NCI-H2196 treated with DMSO at 0.1 percent for 48 hours (cell line): Measurements from ENCODE around the gene DIAPH1.
A peak's percentile ranks its signal among the peaks of the same experiment; 100 is the strongest.

Source experiments
- DNase-seq: peaks from one replicate; lab custom pipeline; 2025; ENCODE audit not compliant: unreplicated experiment; lab: John Stamatoyannopoulos, UW

The DIAPH1 gene

GRCh38 chr5:141485321-141486055 is 133.3 kb downstream of the DIAPH1 start:
- DNase-seq, result no peak

DNA sequence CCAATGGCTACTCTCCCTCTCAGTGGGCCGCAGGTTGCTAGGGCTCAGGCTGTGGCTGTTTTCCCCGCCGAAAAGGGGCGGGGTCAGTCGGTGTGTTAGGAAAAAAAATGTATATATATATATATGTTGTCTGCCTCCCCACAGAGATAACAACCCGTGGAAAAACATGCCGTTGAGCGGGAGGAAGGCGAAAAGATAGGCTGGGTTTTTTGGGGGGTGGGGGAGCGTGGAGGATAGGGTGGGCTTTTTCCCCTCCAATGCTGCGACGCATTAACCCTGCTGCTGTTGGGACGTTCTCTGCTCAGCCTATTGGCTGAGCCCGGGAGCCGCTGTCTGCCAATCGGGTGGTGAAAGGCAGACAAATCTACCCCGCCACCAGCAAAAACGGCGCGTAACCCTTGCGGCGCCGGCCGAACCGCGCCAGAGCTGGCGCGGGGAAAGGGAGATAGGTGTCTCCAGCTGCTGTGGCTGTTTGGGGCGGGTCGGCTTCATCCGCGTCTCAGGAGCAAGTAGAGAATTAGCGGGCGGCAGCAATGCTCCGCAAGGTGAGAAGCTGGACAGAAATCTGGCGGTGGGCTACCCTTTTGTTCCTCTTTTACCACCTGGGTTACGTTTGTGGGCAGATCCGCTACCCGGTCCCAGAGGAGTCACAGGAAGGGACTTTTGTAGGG is 134.0 kb downstream of the DIAPH1 start, which contains the start of gene PCDHGC4:
TSS of gene PCDHGC4 (plus strand) at position 390 of the 671 bp plus-strand sequence. CDS start at position 534, 144 bp downstream.
- DNase-seq, result no peak

DNA sequence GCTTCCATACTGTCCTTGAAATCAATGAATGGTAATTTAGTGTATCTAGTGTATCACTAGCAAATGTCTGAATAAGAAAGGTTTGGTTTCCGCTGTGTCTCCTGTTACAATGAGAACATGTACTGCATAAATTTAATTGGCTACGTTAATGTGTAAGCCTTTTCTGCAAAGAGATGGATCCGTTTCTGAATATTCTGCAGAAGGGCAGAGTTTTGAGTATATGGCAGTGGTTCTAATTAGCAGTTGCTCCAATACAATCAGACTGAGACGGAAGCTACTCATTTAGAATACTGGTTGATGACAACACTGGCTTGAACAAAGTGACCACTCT is 134.5 kb downstream of the DIAPH1 start:
- DNase-seq, result no peak

GRCh38 chr5:141483902-141484301 is 134.9 kb downstream of the DIAPH1 start:
- no peak for DNase-seq

- DNase-seq, result no peak
Measured at GRCh38 chr5:141479776-141480175, 139.0 kb downstream of the DIAPH1 start.

- DNase-seq, result no peak
Measured at GRCh38 chr5:141478321-141478945, 140.4 kb downstream of the DIAPH1 start.

DNA sequence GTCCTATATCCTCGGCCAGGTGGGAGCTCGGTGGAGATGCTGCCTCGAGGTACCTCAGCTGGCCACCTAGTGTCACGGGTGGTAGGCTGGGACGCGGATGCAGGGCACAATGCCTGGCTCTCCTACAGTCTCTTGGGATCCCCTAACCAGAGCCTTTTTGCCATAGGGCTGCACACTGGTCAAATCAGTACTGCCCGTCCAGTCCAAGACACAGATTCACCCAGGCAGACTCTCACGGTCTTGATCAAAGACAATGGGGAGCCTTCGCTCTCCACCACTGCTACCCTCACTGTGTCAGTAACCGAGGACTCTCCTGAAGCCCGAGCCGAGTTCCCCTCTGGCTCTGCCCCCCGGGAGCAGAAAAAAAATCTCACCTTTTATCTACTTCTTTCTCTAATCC is 141.0 kb downstream of the DIAPH1 start:
- no peak for DNase-seq

DNA sequence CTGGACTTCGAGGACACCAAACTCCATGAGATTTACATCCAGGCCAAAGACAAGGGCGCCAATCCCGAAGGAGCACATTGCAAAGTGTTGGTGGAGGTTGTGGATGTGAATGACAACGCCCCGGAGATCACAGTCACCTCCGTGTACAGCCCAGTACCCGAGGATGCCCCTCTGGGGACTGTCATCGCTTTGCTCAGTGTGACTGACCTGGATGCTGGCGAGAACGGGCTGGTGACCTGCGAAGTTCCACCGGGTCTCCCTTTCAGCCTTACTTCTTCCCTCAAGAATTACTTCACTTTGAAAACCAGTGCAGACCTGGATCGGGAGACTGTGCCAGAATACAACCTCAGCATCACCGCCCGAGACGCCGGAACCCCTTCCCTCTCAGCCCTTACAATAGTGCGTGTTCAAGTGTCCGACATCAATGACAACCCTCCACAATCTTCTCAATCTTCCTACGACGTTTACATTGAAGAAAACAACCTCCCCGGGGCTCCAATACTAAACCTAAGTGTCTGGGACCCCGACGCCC is 141.7 kb downstream of the DIAPH1 start:
- DNase-seq, result no peak

DNA sequence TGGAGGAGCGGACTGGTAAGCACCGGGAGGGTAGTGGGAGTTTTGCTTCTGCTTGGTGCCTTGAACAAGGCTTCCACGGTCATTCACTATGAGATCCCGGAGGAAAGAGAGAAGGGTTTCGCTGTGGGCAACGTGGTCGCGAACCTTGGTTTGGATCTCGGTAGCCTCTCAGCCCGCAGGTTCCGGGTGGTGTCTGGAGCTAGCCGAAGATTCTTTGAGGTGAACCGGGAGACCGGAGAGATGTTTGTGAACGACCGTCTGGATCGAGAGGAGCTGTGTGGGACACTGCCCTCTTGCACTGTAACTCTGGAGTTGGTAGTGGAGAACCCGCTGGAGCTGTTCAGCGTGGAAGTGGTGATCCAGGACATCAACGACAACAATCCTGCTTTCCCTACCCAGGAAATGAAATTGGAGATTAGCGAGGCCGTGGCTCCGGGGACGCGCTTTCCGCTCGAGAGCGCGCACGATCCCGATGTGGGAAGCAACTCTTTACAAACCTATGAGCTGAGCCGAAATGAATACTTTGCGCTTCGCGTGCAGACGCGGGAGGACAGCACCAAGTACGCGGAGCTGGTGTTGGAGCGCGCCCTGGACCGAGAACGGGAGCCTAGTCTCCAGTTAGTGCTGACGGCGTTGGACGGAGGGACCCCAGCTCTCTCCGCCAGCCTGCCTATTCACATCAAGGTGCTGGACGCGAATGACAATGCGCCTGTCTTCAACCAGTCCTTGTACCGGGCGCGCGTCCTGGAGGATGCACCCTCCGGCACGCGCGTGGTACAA is 142.5 kb downstream of the DIAPH1 start:
- DNase-seq, result no peak

GRCh38 chr5:141475625-141476131 is 143.1 kb downstream of the DIAPH1 start, which contains the start of gene PCDHGC3:
Gene PCDHGC3 (plus strand): TSS chr5:141475966. CDS start chr5:141476117, 151 bp downstream.
- peak; percentile 87 for DNase-seq

GRCh38 chr5:141465351-141465750 is 153.4 kb downstream of the DIAPH1 start:
- no peak for DNase-seq
